NCI-H146 (cell line): ENCODE measurements around the gene TSPYL2.
A peak's percentile ranks its signal among the peaks of the same experiment; 100 is the strongest.

ENCODE experiments used
- DNase-seq: peaks from one replicate; lab custom pipeline; 2025; lab: John Stamatoyannopoulos, UW

TSPYL2 gene

DNA sequence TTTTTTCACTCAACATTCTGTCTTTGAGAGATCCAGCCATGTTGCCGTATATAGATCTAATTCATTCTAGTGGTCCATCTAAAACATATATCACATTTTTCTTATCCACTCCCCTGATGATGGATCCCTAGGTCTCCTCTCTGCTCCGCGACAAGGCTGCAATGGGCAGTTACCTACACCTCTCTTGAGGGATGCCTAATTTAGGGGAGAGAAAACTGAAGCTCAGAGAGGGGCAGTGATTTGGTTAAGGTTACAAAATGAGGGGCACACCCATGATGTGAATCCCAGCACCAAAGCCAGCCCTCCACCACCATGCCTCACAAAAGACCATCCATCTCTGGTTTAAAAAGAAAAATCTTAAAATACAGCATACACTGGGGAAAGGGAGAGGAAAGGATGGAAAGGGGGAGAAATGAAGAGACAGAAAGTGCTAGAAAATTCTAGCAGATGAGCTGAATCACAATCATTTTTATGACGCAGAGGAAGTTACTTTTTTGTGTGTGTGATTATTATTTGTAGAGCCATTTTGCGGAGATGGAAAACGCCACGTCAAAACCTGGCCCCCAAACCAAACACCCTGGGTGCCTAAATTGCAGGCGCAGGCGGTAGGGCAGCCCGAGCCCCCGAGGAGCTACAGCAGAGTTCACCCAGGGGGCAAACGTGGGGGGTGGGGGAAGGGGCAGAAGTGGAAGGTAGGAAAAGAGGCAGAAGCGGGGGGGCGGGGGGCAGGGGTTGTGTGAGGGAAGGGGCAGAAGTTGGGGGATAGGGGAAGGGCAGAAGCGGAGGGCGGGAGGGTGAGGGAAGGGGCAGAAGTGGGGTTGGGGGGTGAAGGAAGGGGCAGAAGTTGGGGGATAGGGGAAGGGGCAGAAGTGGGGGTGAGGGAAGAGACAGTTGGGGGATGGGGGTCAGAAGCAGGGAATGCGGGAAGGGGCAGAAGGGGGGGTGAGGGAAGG is 1.3 kb upstream of the TSPYL2 start:
- no peak for DNase-seq

- DNase-seq: no peak
Measured at GRCh38 chrX:53082773-53083616, 828 bp downstream of the TSPYL2 start.

DNA sequence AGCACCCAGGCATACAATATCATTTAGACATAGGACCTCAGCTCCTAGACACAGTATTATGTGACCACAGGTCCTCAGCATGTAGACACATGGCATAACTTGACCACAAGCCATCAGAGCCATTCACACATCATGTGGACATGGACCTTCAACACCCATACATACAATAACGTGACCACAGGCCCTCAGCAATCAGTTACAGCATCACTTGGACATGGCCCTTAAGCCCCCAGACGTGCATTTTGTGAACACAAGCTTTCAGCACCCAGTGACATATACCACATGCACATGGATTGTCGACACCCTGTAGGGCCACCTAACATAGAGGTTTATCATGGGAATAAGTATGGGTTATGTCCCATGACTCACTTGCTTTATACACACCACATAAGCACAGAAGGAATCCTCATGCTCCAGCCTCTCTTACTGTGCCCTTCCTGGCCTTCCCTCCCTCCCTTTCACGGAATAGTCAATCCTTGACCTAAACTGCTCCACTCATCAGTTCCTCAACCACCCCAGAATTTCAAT is 1.9 kb downstream of the TSPYL2 start:
- DNase-seq: no peak

DNA sequence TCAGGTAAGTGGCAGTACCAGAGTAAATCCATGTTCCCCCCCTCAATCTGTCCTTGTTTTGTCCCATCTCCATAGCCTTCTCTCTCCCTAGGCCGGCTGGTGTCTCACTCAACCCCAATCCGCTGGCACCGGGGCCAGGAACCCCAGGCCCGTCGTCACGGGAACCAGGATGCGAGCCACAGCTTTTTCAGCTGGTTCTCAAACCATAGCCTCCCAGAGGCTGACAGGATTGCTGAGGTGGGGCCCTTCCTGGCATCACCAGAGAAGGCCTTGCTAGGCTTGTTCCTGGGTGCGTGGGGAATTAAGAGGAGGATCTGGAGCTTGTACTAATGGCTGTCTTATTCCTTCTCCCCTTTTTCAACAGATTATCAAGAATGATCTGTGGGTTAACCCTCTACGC is 2.7 kb downstream of the TSPYL2 start:
- no peak for DNase-seq

DNA sequence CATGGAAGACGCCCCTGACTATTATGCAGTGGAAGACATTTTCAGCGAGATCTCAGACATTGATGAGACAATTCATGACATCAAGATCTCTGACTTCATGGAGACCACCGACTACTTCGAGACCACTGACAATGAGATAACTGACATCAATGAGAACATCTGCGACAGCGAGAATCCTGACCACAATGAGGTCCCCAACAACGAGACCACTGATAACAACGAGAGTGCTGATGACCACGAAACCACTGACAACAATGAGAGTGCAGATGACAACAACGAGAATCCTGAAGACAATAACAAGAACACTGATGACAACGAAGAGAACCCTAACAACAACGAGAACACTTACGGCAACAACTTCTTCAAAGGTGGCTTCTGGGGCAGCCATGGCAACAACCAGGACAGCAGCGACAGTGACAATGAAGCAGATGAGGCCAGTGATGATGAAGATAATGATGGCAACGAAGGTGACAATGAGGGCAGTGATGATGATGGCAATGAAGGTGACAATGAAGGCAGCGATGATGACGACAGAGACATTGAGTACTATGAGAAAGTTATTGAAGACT is 3.6 kb downstream of the TSPYL2 start:
- DNase-seq: no peak

- no peak for DNase-seq
Measured at GRCh38 chrX:53086464-53086863, 4.3 kb downstream of the TSPYL2 start.

GRCh38 chrX:53087388-53087831 is 5.2 kb downstream of the TSPYL2 start:
- DNase-seq: no peak

DNA sequence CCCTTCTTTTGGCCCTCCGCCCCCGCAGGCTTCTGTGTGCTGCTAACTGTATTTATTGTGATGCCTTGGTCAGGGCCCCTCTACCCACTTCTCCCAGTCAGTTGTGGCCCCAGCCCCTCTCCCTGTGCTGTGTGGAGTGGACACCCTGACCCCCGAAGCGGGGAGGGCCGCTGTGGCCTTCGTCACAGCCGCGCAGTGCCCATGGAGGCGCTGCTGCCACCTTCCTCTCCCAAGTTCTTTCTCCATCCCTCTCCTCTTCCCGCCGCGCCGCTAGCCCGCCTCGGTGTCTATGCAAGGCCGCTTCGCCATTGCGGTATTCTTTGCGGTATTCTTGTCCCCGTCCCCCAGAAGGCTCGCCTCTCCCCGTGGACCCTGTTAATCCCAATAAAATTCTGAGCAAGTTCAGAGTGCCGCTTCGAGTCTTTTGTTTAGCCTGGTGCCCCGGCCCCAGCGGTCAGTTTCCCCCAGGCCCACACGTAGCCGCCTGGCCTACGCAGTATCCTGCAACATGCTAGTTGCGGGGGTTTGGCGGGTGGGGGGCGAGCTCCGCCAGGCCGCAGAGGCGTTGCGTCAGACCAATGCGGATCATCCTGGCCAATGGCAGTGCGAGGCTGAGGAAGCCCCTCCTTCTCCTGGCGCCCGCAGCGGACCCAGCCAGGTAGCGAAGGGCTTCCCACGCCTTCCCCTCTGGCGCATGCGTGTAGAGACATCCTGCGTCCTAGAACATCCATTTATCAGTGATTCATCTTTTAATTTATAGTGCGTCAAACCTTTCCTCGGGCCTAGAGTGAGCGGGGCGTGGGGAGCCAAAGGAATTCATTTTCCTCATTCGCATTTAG is 6.2 kb downstream of the TSPYL2 start:
- peak; percentile 83 for DNase-seq

- peak; percentile 47 for DNase-seq
Measured at GRCh38 chrX:53089224-53089842, 7.2 kb downstream of the TSPYL2 start.

DNA sequence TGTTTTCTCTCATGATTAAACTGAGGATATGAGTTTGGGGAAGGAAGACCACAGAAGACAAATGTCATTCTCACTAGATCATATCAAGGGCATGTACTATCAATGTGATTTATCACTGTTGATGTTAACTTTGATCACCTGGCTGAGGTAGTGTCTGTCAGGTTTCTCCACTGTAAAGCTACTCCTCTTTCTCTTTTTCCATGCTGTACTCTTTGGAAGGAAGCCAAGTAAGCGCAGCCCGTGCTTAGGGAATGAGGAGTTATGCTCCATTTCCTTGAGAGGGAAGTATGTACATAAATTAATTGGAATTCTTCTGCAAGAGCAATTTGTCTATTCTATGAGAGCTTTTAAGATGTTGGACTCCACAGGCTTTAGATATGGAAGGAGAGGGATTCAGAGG is 7.8 kb downstream of the TSPYL2 start:
- DNase-seq: no peak

DNA sequence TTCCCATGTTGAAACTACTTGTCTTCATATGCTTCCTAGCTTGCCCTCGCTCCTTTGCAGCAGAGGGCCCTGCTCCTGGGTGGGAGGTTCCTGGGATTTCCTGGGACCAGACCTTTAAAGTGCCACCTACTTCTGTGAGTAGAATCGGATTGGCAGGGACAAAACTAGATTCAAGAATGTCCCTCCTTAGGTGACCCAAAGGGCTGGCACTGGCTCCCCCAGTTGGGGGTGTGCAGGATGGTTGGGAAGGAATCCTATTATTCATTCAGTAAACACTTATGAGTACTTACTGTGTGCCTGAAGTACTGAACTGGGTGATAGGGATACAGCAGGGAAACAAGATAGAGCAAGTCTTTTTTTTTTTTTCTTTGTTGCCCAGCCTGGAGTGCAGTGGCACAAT is 9.2 kb downstream of the TSPYL2 start:
- DNase-seq: no peak

GRCh38 chrX:53093177-53093655 is 11.0 kb downstream of the TSPYL2 start:
- DNase-seq: peak; percentile 80

DNA sequence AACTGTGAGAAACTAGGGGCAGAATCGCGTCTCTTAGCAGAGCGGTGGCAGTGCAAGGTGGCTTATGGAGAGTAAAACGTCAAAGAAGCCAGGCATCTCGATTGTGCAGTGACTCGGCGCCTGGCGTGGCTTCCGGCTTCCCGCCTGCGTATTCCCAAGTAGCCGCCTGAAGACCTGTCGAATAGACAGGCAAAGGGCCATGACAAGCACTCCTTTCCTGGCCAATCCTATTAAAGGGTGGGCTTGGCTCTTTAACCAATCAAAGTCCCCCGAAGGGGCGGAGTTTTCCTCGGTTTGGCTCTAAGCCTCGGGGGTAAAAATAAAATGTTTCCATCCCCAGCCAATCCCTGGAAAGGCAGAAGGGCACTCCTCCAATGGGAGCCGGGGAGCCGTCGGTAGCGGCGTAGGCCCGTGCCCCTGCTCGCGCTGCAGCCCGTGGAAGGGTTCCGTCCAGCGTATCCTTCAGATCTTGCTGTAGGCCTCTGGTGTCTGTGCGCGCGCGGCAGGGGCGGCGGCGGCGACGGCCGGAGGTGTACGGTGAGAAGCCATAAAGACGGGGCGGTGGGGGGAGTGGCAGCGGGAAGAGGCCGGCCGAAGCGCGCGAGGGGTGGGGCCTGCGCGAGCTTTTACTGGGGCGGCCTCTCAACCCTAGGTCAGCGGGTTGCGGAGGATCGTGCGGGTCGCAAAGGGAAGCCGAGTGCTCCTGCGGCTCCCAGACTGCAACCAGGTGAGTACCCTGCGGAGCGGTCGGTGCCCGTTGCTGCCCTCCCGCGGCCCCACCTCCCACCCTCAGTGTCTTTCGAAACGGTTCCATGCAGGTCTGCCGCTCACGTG is 11.8 kb downstream of the TSPYL2 start, which contains the start of gene KANTR:
KANTR (plus strand) TSS at position 395 of the 834 bp plus-strand sequence. CDS start 30,131 bp downstream, outside the sequence.
- DNase-seq: peak; percentile 97

GRCh38 chrX:53094582-53094905 is 12.4 kb downstream of the TSPYL2 start:
- DNase-seq: no peak

- no peak for DNase-seq
Measured at GRCh38 chrX:53095796-53096195, 13.6 kb downstream of the TSPYL2 start.

GRCh38 chrX:53114864-53115549 is 32.8 kb downstream of the TSPYL2 start:
- DNase-seq: no peak

DNA sequence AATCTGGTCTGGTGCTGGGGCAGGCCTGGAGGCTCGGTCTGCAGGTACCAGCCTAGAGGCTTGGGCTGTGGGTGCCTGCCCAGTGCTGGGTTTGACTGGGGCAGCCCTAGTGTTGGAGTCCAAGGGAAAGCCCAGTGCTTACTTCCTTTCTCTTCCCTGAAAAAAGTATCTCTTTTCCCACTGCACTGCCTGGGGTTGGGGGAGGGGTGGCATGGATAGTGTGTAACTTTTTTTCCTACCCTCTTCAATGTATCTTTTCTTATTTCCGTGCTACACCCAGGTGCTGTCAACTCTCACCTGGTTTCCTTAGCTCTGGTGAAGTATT is 33.3 kb downstream of the TSPYL2 start:
- no peak for DNase-seq

- DNase-seq: no peak
Measured at GRCh38 chrX:53116101-53116500, 33.9 kb downstream of the TSPYL2 start.

- DNase-seq: no peak
Measured at GRCh38 chrX:53122013-53122412, 39.8 kb downstream of the TSPYL2 start.
